NAMALWA (cell line): ENCODE measurements around the gene CKAP2L.
"Not testable (repeated sequence)": the region's sequence is repeated elsewhere in the genome, so short reads cannot be mapped to it uniquely, and the experiment has no call there.

Source experiments
- DNase-seq: peaks from one replicate; pipeline ENCODE4 v3.0.0-alpha.2; 2015; ENCODE audit warnings: low spot score

Gene CKAP2L

GRCh38 chr2:112726487-112727190, 37.8 kb downstream of the CKAP2L start:
- DNase-seq: peak; percentile 94

DNA sequence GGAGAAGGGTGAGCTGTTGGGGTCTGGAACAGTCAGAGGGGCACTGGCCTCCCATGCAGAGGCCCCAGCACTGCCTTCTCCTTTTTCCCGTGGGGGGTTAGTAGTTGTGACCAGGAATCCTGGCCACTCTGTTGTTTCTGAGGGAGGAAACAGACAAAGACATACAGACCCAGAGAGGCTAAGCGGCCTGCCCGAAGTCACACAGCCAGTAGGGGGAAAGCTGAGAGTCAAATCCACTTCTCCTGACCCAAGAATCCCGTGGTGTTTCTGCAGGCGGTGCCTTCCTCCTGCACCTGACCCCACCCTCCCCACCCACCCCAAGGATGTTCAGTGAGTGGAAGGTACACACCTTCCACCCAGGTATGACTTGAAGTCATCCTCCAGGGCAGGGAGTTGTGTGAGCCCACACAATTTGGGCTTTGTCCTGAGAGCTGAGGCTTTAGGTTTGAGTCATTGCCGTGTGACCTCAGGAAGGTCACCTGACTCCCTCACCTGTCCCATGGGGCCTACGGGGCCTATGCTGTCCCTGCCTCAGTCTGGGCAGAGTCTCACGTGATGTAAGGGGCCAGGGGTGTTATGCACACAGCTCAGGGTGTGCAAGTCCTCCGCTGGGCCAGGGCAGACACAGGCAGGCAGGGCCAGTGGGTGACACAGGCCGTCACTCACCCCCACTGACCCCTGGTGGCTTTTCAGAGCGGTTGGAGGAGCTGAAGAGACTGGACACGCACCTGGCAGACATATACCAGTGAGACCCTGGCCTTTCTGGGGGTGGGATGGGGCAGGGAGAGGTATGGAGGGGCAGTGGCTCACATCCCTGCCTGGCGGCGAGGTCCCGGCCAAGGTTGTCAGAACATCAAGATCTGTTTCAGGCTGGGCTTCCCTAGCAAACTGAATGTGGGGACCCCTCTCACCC, 38.6 kb downstream of the CKAP2L start:
- peak; percentile 12 for DNase-seq

- DNase-seq: peak; percentile 15
These were observed 39.6 kb downstream of the CKAP2L start for GRCh38 chr2:112724591-112725525.

DNA sequence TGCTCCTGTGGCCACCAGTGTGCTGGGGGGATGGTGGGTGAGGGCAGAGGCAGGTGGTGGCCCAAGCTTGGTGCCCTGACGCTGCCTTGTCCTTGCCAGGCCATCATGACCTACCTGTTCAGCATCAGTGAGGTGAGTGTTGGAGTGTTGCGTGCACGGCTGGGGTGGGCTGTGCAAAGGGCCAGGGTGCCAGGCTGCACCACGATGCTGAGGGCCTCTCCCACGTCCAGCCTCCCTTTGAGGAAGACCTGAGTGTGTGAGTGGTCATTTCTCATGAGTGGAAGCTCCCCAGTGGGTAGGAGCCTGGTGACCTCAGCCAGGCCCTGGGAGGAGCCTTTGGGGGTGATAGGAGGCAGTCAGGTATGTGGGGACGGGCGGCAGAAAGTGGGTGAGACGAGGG, 40.4 kb downstream of the CKAP2L start:
- DNase-seq: no peak

- DNase-seq: no peak
These were observed 40.9 kb downstream of the CKAP2L start for GRCh38 chr2:112723547-112723940.

DNA sequence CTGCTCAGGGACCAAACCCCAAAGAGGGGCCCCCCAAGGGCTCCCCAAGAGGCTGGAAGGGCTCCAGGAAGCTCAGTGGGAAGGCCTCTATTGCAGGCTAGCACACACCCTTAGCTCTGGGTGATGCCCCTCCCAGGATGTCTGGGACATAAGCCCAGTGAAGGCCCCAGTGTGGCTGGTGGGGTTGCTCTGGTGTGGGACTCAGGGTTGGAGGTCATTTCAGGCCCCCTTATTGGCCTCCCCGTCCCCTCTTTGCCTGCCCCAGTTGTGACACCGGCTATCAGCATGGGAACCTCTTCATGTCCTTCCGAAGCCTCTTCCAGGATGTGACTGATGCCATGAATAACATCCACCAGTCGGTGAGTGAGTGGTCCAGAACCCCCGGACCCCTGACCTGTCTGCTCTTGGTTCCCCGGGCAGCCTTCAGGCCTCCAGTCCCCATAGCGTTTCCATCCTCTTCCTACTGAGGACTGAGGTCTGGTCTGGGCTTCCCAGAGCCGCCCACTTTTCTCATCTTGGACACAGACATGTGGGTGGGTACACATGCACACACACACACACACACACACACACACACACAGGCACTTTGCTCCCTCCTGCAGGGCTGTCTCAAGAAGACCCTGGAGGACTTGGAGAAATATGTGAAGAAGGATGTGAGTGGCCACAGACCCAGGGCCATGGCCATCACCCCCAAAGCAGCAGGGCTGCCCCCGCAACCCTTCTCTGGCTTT, 41.4 kb downstream of the CKAP2L start:
- no peak for DNase-seq

DNA sequence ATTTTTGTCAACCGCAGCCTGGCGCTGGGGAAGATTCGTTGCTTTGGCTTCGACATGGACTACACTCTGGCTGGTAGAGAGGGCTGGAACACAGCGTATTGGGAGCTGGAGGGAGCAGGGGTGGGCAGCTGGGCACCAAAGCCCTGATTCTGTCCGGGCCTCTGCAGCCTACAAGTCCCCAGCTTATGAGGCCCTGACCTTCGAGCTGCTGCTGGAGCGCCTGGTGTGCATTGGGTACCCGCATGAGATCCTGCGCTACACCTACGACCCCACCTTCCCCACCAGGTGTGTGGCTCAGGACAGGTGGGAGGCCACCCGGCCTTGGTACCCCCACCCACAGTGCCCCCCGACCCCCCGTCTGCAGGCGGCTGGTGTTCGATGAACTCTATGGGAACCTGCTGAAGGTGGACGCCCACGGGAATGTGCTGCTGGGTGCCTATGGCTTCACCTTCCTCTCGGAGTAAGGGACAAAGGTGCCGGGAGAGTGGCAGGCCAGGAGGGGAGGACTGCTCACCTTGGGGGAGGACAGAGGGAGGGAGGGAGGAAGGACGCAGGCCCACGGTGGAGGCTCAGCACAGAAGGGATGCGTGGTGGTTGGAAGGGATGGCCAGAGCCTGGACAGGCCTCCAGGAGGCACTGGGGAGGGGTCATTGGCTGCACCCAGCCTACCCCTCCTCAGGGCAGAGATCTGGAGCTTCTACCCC, 42.4 kb downstream of the CKAP2L start:
- no peak for DNase-seq

DNA sequence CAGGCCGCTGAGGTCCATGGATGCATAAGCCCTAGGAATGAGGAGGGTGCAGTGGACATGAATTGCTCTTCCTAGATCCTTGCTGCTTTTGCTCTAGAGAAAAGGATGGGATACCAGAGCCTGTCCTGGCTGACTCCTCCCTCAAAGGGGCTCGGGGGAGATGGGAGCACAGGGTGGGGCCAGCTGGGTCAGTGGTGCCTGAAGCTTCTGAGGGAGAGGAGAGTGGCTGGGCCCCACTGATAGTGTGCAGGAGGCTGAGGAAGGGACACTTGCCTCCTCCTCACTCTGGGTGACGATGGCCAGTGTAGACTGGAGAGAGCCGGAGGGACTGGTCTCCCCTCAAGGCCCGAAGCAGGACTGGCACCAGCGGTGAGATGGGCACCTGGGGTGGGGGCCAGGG, 43.6 kb downstream of the CKAP2L start, which contains the start of gene NT5DC4:
Gene NT5DC4, plus strand, starts transcription at position 236 of the 400 bp plus-strand sequence. Its CDS starts 60 bp downstream, at position 296.
- no peak for DNase-seq

DNA sequence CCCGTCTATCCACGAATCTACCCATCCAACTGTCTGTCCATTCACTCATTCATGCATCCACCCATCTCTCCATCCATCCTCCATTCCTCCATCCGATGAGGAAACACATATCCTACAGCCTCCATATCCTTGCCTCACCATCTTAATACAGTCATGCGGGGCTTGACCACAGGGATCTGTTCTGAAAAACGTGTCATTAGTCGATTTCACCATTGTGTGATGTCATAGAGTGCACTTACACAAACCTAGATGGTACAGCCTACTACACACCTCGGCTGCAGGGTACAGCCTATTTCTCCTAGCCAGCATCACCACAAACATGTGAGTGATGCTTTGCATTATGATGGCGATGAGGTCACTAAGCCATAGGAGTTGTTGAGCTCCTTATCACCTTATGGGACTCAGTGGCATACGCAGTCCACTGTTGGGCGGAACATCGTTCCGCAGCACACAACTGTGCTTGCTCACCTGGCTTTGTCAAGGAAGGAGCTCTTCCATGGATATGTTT, 45.5 kb downstream of the CKAP2L start:
- no peak for DNase-seq

GRCh38 chr2:112716826-112717352, 47.5 kb downstream of the CKAP2L start:
- not testable (repeated sequence) for DNase-seq

DNA sequence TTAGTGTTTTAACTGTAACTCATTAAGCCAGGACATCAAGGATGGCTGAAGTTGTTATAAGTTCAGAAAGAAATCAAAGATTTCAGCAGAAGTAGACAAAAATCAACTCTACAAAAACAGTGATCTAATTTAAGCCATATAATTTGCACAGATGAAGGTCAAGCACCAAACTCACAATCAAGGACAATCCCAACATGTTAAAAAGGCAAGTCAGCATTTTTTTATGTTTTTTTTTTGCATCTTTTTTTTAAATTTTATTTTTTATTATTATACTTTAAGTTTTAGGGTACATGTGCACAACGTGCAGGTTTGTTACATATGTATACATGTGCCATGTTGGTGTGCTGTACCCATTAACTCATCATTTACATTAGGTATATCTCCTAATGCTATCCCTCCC, 48.3 kb downstream of the CKAP2L start:
- DNase-seq: not testable (repeated sequence)

- DNase-seq: no peak
These were observed 49.4 kb downstream of the CKAP2L start for GRCh38 chr2:112714836-112715631.

DNA sequence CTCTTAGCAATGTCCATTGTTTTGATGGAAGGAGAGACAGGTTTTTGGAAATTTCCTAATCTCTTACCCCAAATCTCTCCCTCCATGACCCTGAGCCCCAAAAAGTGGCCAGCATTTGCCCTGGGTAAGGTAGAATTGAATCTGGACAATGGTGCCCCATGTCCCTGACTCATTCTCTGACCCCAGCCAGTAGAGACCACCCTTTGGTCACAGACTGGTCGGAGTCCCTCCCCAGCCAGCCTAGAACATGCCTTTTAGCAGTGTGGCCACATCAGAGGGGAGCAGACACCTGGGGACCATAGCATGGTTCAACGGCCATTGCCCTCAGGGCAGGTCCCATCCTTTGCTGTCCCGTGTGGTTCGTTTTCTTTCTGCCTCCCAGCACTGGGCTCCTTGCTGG, 50.1 kb downstream of the CKAP2L start:
- no peak for DNase-seq

DNA sequence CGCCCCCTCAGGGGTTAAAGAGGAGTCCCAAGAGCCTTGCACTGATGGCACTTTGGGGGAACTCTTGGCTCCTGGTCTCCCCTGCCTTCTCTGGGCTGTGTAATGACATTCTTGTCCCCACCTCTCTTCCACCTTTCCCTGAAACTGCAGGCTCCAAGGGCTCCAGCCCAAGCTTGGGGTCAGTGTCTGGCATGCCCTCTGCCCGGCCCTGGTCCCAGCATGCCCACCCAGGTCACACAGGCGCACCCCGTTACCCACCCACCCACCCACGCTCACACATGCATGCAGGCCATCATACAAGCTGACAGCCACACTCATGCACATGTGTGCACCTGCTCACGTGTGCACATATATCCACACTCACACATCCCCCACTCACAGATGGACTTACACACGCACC, 50.5 kb downstream of the CKAP2L start:
- no peak for DNase-seq

DNA sequence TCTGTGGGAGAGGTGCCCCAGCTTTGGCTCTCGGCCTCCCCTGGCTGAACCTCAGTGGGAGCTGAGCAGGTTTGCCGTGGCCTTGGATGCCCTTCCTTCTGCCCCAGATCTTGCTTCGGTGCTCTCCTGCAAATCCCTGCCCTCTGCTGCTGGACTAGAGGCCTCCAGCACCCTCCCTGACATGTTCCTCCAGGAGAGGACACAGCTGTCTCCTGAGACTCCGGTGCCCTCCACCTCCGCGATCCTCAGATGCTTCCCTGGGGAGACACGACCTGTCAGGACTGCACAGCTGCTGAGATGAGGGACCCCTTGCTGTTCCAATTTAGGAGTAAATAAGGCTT, 50.9 kb downstream of the CKAP2L start:
- DNase-seq: no peak

- no peak for DNase-seq
These were observed 51.4 kb downstream of the CKAP2L start for GRCh38 chr2:112712903-112713584.

DNA sequence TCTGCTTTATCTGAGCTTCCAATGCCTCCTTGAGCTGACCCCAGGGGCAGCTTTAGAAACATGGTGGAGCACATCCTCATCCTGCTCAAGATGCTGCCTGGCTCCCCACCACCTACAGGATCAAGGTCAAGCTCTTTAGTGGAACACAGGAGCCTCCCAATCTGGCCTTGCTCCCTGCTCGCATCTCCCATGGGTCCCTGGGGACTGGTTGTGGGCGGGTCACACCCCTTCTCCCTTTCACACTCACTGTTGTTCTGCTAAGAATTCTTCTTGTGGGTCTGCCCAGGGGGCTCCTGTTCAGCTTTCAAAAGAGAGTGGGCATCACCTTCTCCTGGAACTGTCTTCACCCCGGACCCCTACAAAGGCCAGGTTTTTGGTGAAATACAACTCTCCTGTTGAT, 51.9 kb downstream of the CKAP2L start:
- DNase-seq: no peak

- no peak for DNase-seq
These were observed 53.3 kb downstream of the CKAP2L start for GRCh38 chr2:112710956-112711750.
